Caco-2 (cell line): ENCODE results near the gene GATM. TPM values are rescaled to one million over a fixed set of nuclear protein-coding genes. Genes with fewer than 3 reads are reported as not detected.

Experiments used
- BruUV-seq: library from RNA; stranded (reverse); fragments of 400-500 nt; replicated peaks from 2 replicates; lab custom pipeline; 2021; lab: Mats Ljungman, UMichigan
- CTCF ChIA-PET: fragments of 300-600 bp; sonication (Branson Sonifier 250); formaldehyde crosslinking; loops from one replicate; lab custom pipeline; 2022; ENCODE audit warnings: antibody characterized with exemption; lab: Charles Lee
- POLR2A ChIA-PET: fragments of 300-600 bp; sonication (Branson Sonifier 250); formaldehyde crosslinking; loops from one replicate; lab custom pipeline; 2022; ENCODE audit warnings: antibody characterized with exemption; lab: Charles Lee
- DNase-seq, 2 experiments: peaks; one replicate each; pipeline versions ENCODE4 v3.0.0 to v3.0.0-alpha.2; 2020 to 2022
- H3K27me3 ChIP-seq: replicated peaks from 2 replicates; pipeline ENCODE4 v1.6.0; 2011; ENCODE audit warnings: low read length; ENCODE audit not compliant: control insufficient read depth, insufficient read depth
- H3K36me3 ChIP-seq: 2 replicates; pipeline ENCODE4 v1.5.1; 2011; ENCODE audit warnings: low read length; ENCODE audit not compliant: control insufficient read depth, insufficient read depth
- H3K4me1 ChIP-seq: fragments of 250-450 bp; sonication (Bioruptor Pico); 2 replicates; pipeline ENCODE4 v1.5.1; 2020; ENCODE audit warnings: mild to moderate bottlenecking
- H3K4me3 ChIP-seq: 2 replicates; pipeline ENCODE4 v1.5.1; 2011; ENCODE audit warnings: low read depth, mild to moderate bottlenecking, control low read depth, low read length
- H3K9me3 ChIP-seq: fragments of 250-450 bp; sonication (Bioruptor Pico); 2 replicates; pipeline ENCODE4 v1.5.1; 2020; ENCODE audit warnings: mild to moderate bottlenecking, moderate library complexity
- H3K27ac Mint-ChIP-seq: one replicate; pipeline ENCODE4 v1.8.0; 2022; ENCODE audit warnings: mixed read lengths; ENCODE audit not compliant: unreplicated experiment
- H3K27me3 Mint-ChIP-seq: one replicate; pipeline ENCODE4 v1.8.0; 2022; ENCODE audit warnings: mixed read lengths; ENCODE audit not compliant: insufficient read depth, unreplicated experiment
- H3K36me3 Mint-ChIP-seq: one replicate; pipeline ENCODE4 v1.8.0; 2022; ENCODE audit warnings: mild to moderate bottlenecking, mixed read lengths; ENCODE audit not compliant: insufficient read depth, unreplicated experiment
- H3K4me1 Mint-ChIP-seq: one replicate; pipeline ENCODE4 v1.8.0; 2022; ENCODE audit warnings: low read depth, mixed read lengths; ENCODE audit not compliant: unreplicated experiment
- H3K4me3 Mint-ChIP-seq: one replicate; pipeline ENCODE4 v1.8.0; 2022; ENCODE audit warnings: mild to moderate bottlenecking, moderate library complexity, mixed read lengths; ENCODE audit not compliant: unreplicated experiment
- H3K9me3 Mint-ChIP-seq: one replicate; pipeline ENCODE4 v1.8.0; 2022; ENCODE audit warnings: mixed read lengths; ENCODE audit not compliant: unreplicated experiment
- intact Hi-C: fragments of 100-400 bp; cut with micrococcal nuclease; formaldehyde crosslinking; loops from one replicate; pipeline ENCODE4 v1.10.0; 2022; ENCODE audit not compliant: unreplicated experiment
- total RNA-seq: library from RNA; stranded (reverse); gene quantifications from 2 replicates; pipeline ENCODE4 v1.2.3, GENCODE V29; 2022
- TF ChIP-seq, protein P1 (sequence below), 2 experiments: fragments of 200-600 bp in 1 of 2; IDR thresholded peaks; 1 replicate in 1 of 2; 2 replicates in 1 of 2; pipeline versions ENCODE4 v1.5.1 to v1.8.0; 2011 to 2022; ENCODE audit warnings: antibody characterized with exemption in 1 of 2, control low read depth in 1 of 2, inconsistent platforms in 1 of 2, low read depth in 1 of 2, low read length in 1 of 2, mild to moderate bottlenecking in 1 of 2, moderate library complexity in 1 of 2; ENCODE audit not compliant: insufficient read depth in 1 of 2, severe bottlenecking in 1 of 2, unreplicated experiment in 1 of 2

Gene GATM
- total RNA-seq, 1 experiment from 2014 or later, result 4.4 TPM

DNA sequence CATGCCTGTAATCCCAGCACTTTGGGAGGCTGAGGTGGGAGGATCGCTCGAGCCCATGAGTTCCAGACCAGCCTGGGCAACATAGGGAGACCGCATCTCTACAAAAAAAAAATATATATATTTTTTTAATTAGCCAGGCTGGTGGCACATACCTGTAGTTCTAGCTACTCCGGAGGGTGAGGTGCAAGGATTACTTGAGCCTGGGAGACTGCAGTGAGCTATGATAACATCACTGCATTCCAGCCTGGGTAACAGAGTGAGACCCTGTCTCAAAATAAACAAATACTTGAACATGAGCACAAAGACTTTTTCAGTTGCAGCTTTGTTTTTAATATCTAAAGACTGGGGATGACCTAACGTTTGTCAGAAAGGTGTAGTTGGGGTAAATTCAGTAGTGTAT, 31.3 kb upstream of the GATM start:
- POLR2A ChIA-PET, result no interaction called here
- Mint-ChIP-seq H3K36me3 (peaks cover 92% of the 10 kb centered on the region), H3K27ac (no peak overlapping the region), H3K4me3 (no peak overlapping the region), H3K27me3 (no peaks in the 10 kb centered on the region), H3K9me3 (no peaks in the 10 kb centered on the region), H3K4me1 (peaks cover 13% of the 10 kb centered on the region)
- TF ChIP-seq, protein P1, sequence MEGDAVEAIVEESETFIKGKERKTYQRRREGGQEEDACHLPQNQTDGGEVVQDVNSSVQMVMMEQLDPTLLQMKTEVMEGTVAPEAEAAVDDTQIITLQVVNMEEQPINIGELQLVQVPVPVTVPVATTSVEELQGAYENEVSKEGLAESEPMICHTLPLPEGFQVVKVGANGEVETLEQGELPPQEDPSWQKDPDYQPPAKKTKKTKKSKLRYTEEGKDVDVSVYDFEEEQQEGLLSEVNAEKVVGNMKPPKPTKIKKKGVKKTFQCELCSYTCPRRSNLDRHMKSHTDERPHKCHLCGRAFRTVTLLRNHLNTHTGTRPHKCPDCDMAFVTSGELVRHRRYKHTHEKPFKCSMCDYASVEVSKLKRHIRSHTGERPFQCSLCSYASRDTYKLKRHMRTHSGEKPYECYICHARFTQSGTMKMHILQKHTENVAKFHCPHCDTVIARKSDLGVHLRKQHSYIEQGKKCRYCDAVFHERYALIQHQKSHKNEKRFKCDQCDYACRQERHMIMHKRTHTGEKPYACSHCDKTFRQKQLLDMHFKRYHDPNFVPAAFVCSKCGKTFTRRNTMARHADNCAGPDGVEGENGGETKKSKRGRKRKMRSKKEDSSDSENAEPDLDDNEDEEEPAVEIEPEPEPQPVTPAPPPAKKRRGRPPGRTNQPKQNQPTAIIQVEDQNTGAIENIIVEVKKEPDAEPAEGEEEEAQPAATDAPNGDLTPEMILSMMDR (IDR thresholded peaks at IDR 0.05; ENCODE audit: insufficient read depth in 1 of 2, low read depth in 1 of 2, low read length in 1 of 2, severe bottlenecking in 1 of 2, unreplicated experiment in 1 of 2), result no peak
- Histone ChIP-seq H3K4me3 (no peak overlapping the region), H3K27me3 (no peaks in the 10 kb centered on the region), H3K9me3 (no peaks in the 10 kb centered on the region), H3K4me1 (no peaks in the 10 kb centered on the region; the same call in 1 of the 2 replicates), H3K36me3 (peaks cover 4% of the 10 kb centered on the region)
- intact Hi-C loops, result no loop called here
- CTCF ChIA-PET, result no interaction called here
- no peak for DNase-seq
- BruUV-seq, result no TSS peak

GRCh38 chr15:45407786-45408185, 29.4 kb upstream of the GATM start:
- no peaks in the 10 kb centered on the region for H3K27me3 ChIP-seq
- ChIA-PET CTCF (no interaction called here), POLR2A (no interaction called here)
- no peak for DNase-seq
- TF ChIP-seq, protein P1 (IDR thresholded peaks at IDR 0.05; ENCODE audit: insufficient read depth in 1 of 2, low read depth in 1 of 2, low read length in 1 of 2, severe bottlenecking in 1 of 2, unreplicated experiment in 1 of 2), result no peak
- H3K4me3 Mint-ChIP-seq, result no peak overlapping the region
- no peak overlapping the region for H3K27ac Mint-ChIP-seq
- H3K36me3 Mint-ChIP-seq, result peaks cover 82% of the 10 kb centered on the region
- H3K27me3 Mint-ChIP-seq, result no peaks in the 10 kb centered on the region
- H3K9me3 Mint-ChIP-seq, result no peaks in the 10 kb centered on the region
- peaks cover 6% of the 10 kb centered on the region for H3K4me1 Mint-ChIP-seq
- no TSS peak for BruUV-seq
- H3K4me3 ChIP-seq, result no peak overlapping the region
- H3K9me3 ChIP-seq, result no peaks in the 10 kb centered on the region
- H3K4me1 ChIP-seq, result no peaks in the 10 kb centered on the region; the same call in 1 of the 2 replicates
- peaks cover 3% of the 10 kb centered on the region for H3K36me3 ChIP-seq
- intact Hi-C loops, result no loop called here

DNA sequence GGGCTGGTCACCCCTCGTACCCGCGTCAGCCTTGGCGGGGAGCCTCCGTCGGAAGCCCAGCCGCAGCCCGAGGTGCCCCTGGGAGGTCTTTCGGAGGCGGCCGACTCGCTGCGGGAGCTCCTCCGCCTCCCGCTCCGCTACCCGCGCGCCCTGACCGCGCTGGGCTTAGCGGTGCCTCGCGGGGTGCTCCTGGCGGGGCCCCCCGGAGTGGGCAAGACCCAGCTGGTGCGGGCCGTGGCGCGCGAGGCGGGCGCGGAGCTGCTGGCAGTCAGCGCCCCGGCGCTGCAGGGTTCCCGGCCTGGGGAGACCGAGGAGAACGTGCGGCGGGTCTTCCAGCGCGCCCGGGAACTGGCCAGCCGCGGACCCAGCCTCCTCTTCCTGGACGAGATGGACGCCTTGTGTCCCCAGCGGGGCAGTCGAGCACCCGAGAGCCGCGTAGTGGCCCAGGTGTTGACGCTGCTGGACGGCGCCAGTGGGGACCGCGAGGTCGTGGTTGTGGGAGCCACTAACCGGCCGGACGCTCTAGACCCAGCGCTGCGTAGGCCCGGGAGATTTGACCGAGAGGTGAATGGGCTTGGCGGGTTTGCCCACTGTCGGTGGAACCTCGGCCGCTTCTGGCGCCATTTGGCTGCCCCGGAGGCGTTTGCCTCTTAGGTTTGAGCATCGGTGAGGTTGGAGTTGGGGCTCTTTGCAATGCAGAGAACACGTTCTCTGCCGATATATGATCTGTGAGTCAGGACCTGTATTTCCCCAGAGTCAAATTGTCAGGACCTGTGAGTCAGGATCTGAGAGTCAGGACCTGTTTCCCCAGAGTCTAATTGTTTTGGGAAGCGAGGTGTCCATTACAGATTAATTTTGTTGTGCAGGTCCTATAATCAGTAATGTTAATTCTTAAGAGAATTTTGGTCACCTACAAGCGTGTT, 24.9 kb upstream of the GATM start:
- Mint-ChIP-seq H3K4me1 (peaks cover 6% of the 10 kb centered on the region), H3K27ac (peak overlapping the region; percentile 86), H3K9me3 (no peaks in the 10 kb centered on the region), H3K4me3 (peak overlapping the region; percentile 93), H3K36me3 (peaks cover 39% of the 10 kb centered on the region), H3K27me3 (no peaks in the 10 kb centered on the region)
- Histone ChIP-seq H3K36me3 (peaks cover 3% of the 10 kb centered on the region), H3K9me3 (no peaks in the 10 kb centered on the region; the same call in 1 of the 2 replicates), H3K4me3 (peak overlapping the region; percentile 98), H3K4me1 (no peaks in the 10 kb centered on the region; the same call in 1 of the 2 replicates), H3K27me3 (no peaks in the 10 kb centered on the region)
- peak; percentile 49 to 53 for DNase-seq
- CTCF ChIA-PET, result interaction anchor here (1.3 to 2.1 kb wide), 5 partner anchors 16 to 240 kb away, joined by 4 to 18 read pairs (median 4); no protein-coding TSS in a partner anchor
- no TSS peak for BruUV-seq
- POLR2A ChIA-PET, result interaction anchor here (0.9 kb wide), 1 partner anchor 199 kb away, joined by 3 read pairs; no protein-coding TSS in a partner anchor
- intact Hi-C loops, result loop anchor here (1.0 to 2.0 kb wide), 4 partner anchors 54 to 203 kb away; partner anchors contain the start of gene BLOC1S6
- TF ChIP-seq, protein P1 (IDR thresholded peaks at IDR 0.05; ENCODE audit: insufficient read depth in 1 of 2, low read depth in 1 of 2, low read length in 1 of 2, severe bottlenecking in 1 of 2, unreplicated experiment in 1 of 2), result no peak
